ENCODE results near the gene IL17RE.
"Not testable (repeated sequence)": the region's sequence is repeated elsewhere in the genome, so short reads cannot be mapped to it uniquely, and the experiment has no call there.

Gene IL17RE

DNA sequence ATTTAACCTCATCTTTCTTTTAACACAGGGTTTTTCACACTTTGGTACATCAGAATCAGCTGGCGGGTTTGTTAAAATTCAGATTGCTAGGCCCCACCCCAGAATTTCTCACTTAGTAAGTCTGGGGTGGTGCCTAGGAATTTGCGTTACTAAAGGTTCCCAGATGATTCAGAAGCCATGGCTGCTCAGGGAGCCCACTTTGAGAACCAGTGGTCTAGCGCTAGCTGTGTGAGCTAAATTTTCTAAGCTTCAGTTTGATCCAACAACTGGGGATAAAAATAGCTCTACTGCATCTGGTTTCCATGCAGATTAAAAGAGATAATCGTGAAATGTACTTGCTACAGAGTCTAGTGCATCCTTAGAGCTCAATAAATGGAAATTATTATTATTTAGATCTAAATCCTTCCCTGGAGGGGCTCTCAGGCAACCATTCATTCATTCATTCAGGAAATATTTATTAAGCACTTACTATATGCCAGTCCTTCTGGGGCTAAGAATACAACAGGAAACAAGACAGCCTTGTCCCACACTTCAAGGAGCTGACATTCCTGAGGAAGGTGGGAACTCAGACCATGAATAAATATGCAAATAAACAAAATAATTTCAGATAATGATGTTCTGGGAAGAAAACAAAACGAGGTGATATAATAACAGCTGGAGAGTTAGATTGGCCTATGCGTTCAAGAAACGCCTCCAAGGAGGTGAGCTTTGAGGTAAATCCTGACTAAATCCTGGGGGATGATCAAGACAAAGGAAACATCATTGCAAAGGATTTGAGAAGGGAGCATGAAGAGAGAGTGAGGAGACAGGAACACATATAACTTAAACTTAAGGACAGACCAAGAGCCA lies 18.7 kb upstream of the IL17RE start:
- DNase-seq = no peak

DNA sequence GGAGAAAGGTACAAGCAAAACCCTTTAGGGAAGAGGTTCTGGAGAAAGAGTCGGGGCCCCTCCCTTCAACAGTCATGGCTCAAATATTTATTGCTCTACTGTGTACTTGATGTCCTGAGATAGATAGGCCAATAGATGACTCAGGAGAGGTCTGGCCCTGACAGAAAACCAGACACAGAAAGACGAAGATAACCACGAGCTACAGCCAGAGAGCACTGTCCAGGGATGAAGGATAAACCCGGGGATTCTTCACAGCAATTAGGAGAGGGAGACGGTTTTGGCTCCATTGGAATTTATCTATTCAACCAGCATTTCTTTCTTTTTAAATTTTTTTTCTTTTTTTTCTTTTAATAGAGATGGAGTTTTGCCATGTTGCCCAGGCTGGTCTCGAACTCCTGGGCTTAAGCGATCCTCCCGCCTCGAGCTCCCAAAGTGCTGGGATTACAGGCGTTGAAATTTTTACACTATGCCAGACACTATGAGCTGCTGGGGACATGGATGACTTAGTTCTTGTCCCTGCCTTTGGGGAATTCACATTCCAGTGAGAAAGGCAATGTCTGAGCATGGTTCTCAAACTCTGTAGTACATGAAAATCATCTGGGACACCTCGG lies 18.0 kb upstream of the IL17RE start:
- no peak for DNase-seq

DNA sequence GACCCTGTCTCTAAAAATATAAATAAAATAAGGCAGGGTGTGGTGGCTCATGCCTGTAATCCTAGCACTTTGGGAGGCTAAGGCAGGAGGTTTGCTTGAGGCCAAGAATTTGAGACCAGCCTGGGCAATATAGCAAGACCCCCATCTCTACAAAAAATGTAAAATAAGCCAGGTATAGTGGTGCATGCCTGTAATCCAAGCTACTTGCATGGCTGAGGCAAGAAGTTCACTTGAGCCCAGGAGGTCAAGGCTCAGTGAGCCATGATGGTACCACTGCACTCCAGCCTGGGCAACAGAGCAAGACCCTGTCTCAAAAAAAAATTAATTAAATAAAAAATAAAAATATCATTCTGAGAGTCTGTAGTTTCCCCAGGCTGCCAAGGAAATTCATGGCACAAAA lies 16.3 kb upstream of the IL17RE start:
- DNase-seq = no peak

DNA sequence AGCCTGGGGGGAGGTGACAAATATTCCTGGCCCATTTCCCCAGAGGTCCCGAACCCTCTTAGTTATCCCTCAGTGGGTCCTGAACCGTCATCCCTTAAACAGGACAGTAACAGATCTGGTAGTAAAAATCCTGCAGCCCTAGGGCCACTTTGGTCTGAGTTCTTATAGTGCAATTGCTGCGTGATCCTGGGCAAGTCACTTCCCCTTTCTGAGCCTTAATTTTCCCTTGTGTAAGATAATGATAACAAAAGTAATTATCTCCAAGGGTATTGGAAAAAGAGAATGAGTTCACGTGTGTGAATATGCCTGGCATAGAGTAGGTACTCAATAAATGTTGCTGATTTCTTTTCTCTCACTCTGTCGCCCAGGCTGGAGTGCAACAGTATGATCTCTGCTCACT lies 15.2 kb upstream of the IL17RE start:
- DNase-seq = no peak

DNA sequence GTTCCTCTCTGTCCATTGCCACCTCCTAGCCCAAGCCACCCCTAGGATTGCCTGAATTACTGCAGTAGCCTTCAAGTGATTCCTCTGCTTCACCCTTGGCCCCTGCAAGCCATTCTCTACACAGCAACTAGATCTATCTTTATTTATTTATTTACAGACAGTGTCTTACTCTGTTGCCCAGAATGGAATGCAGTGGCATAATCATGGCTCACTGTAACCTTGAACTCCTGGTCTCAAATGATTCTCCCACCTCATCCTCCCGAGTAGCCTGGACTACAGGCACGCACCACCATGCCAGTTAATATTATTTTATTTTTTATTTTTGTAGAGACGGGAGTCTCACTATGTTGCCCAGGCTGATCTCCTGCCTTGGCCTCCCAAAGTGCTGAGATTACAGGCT lies 14.1 kb upstream of the IL17RE start:
- DNase-seq = no peak

DNA sequence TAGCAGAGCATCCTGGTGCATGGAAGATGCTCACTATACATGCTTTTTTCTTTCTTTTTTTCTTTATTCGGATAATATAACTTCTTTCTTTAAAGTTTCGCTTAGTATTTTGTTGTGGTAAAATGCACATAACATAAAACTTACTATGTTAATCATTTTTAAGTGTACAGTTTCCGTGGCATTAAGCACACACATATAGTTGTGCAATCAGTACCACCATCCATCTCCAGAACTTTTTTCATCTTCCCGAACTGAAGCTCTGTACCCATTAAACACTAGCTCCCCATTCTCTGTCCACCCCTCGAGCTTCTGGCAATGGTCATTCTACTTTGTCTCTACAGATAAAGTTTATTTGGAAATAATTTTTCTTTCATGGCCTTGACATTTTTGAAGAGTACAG lies 13.2 kb upstream of the IL17RE start:
- DNase-seq = no peak

DNA sequence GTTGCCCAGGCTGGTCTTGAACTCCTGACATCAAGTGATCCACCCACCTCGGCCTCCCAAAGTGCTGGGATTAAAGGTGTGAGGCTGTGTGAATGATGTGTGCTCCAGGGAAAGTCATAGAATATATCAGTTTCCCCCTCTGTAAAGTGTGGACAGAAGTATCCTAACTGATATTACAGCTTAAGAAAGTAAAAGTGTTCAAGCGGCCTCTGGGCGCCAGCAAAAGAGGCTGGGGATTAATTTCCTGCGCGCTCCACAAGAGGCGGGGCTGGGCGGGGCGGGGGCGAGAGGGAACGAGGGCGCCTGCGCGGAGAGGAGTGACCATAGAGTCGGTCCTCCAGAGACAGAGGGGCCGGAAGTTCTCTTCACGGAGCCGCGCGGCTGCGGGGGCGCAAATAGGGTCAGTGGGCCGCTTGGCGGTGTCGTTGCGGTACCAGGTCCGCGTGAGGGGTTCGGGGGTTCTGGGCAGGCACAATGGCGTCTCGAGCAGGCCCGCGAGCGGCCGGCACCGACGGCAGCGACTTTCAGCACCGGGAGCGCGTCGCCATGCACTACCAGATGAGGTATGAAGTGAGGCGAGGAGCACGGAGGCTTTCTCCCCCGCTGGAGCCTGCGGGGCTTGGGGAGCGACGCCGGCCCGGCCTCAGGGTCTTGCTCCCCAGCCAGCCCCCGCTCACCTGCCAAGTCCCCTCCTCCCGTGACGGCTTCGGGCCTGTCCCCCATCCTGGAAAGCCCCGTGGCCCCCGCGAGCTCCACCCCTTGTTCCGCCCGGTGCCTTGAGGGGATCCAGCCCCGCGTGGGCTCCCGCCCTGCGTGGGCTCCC lies 12.2 kb upstream of the IL17RE start, which contains the start of gene JAGN1:
TSS of gene JAGN1 (plus strand) at position 362 of the 823 bp plus-strand sequence. CDS start at position 475, 113 bp downstream.
- DNase-seq = peak; percentile 91

DNA sequence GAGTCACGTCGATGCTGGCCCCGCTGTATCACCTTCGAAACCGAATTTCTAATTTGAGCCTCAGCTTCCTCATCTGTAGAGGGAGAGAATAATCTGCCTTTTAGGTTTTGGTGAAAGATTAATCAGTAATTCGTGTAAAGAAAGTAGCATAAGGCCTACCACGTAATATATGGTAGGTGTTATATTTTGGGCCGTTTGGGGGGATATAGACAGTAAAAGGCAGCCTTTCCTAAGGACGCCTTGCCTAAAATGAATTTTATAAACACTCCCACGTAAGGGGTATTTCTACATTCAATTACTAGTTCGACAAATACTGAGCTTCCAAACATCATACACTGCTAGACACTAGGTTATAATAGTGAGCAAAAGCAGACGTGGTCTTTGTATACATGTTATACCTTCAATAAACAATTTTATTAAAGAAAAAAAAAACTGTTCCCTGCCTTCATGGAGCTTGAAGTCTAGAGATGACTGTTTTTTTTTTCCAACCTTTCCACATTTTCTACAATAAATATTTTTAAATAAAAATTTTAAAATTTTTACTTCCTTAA lies 11.5 kb upstream of the IL17RE start:
- no peak for DNase-seq

DNA sequence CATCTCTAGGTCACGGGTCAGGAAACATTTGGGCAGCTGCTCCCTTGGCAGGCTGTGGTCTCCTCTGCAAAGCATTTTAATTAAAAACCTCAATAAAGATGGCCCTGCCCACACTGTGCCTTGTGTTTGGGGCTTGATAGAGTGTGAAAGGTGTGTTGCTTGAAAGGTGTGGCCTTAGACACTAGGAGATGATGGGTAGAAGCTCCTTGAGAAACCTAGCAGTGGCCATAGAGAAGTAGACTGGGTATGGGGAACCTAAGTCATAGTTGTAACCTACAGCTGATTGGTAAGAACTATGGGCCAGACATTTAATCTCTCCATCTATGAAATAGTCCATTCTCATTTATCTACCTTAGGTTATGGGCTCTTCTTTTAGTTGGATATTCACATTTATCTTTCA lies 8.9 kb upstream of the IL17RE start:
- DNase-seq = no peak

DNA sequence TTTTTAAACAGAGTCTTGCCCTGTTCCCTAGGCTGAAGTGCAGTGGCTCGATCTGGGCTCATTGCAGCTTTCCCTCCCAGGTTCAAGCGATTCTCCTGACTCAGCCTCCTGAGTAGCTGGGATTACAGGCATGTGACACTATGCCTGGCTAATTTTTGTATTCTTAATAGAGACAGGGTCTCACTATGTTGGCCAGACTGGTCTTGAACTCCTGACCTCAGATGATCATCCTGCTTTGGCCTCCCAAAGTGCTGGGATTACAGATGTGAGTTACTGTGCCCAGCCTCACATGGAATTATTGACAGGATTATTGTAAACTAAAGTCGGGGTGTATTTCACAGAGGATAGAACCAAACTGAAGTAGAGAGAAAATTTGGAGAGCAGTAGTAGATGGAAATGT lies 6.9 kb upstream of the IL17RE start:
- DNase-seq = not testable (repeated sequence)

DNA sequence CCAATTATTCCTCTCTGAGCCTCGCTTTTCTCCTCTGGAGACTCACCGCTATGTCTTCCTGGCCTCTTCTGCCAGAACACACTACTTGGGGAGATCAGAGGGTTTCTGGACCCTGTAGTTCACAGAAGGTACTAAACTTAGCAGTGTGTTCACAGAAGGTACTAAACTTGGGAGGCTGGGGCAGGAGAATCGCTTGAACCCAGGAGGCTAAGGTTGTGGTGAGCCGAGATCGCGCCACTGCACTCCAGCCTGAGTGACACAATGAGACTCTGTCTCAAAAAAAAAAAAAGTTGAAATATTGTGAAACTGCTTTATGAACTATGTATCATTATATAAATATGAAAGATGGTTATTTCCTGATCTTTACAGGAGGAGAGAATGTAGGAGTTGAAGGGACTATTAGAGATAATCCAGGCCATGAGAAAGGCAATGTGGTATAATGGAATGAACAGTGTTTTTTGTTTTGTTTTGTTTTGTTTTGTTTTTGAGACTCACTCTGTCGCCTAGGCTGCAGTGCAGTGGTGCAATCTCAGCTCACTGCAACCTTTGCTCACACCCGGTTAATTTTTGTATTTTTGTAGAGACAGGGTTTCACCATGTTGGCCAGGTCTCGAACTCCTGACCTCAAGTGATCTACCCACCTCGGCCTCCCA lies 5.8 kb upstream of the IL17RE start:
- DNase-seq = not testable (repeated sequence)

DNA sequence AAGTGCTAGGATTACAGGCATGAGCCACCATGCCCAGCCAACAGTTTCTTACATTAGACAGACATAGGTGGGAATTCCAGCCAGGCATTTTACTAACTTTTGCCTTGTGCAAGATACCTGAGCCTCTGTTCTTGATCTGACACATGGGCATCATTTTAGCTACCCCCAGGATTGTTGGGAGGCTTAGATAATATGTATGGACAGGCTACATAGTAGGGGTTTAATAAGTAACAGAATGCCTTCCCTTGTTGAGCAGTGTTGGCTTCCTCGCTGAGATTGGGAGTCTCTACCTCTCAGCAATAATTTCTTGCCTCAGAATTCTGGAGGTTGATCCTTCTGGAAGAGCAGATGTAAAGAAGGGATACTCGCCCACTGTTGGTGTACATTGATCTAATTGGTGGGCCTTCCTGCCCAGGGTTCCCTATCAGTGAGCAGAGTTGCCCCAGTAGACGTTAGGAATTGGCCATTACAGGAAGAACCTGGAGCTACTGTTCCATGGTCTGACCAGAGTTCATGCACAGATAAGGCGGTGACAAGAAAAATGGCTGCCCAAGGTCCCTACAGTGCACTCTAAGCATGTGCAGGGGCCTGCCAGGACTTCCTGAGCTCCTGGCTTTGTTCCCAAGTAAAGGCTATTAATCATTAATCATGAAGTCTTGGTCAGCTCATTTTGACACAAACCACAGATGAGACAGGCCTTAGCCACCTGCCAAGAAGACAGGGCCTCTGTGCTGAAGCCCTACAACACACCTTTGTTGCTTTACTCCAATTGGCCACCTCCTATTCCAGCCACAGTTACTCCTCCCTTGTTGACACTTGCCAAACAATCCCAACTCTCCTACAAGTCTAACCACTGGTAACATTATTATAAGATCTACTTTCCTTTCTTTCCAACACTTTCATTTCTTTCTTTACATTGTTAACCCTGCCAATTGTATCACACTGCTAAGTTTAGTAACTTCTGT lies 5.0 kb upstream of the IL17RE start:
- no peak for DNase-seq

DNA sequence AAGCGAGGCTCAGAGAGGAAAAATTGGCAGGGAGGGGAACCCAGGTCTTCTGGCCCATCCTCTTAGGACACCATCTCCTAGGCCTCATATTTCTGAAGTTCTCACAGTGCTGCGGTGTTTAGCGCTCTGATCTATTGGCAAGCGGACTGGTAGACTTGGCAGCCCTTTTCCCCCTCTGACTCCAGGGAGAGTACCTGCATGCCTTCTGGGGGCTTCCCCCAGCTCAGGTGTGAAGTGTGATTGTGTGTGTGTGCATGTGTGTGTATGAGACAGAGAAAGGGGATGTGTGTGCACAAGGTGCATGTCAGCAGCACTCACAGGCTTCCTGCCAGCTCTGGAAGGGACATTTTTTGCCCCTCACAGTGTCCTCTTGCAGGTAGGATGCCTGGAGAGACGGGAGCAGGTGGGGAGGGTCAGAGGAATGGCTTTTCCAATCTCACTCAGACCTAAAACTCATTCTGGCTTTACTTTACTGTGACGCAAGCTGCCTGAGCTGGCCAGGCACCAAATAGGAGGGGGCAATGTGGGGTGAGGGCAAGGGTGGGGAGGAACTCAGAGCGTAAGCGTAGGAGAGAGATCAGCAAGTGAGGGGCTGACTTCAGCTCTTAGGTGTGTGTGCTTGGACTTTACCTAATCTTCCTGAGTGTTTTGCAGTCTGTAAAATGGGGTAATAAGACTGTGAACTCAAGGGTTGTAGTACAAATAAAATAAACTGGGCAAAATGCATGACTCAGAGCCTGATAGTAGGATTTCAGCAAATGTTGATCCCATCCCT lies 4.0 kb upstream of the IL17RE start:
- DNase-seq = no peak

DNA sequence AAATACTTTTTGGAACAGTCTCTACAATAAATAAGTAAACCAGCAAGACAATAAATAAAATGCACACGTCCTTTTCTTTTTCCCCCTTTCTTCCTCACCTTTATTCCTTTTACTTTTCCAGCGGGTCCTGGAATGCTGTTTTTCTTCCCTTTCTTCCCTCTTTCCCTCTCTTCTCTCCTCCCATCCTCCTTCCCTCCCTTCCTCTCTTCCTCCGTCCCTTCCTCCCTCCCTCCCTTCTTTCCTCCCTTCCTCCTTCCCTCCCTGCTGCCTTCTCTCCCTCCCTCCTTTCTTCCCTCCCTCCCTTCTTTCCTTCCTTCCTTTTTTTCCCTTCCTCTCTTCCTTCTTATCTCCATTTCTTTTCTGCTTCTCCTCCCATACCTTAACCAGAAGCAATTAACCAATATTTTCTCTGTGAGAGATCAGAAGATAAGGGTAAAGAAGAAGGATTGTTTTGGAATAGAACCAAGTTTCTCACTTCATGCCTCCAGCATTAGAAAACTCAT lies 3.3 kb upstream of the IL17RE start:
- no peak for DNase-seq

DNA sequence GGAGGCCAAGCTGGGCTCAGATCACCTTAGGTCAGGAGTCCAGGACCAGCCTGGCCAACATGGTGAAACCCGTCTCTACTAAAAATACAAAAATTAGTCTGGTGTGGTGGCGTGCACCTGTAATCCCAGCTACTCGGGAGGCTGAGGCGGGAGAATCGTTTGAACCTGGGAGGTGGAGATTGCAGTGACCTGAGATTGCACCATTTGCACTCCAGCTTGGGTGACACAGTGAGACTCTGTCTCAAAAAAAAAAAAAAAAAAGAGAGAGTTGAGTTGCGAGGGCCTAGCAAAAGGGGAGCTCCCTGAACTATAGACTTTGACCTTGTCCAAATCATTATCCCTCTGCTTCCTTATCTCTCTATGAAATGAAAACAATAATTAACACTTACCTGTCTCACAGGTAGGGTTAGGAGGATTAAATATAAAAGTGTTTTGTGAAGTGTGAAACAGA lies 1.7 kb upstream of the IL17RE start:
- DNase-seq = not testable (repeated sequence)

DNA sequence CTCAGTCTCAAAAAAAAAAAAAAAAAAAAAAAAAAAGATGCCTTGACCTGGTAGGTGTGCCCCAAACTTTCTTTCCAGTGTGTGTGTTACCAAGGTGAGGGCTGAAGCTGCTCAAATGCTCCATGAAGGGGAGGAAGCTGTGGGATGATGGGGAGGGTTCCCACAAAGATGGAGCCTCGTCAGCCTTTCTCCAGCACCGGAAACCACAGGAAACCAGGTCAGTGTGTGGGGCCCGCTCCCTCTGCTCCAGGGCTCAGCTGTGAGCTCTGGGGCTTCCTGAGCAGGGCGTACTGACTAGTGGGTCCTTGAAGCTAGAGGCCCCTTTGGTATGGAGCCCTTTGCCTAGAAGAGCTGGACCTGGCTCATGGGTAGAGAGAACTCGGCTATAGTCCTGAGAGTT lies 681 bp upstream of the IL17RE start:
- peak; percentile 53 for DNase-seq

DNA sequence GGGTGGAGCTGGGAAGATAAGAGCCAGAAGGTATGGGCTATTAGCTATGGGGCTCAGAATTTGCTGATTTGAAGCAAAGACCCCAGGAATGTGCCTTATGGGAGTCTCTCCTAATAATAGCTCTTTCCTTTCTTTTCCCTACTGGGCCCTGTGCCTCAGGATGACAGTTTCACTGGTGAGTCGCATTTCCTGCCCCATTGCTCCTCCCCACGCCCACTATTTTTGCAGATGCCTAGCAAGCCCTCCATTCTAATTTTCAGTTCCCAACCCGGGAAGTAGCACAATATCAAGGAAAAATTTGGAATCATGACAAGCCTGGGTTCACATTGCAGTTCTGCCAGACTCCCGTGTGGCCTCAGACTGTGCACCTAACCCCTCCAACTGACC lies 583 bp downstream of the IL17RE start:
- peak; percentile 11 for DNase-seq

DNA sequence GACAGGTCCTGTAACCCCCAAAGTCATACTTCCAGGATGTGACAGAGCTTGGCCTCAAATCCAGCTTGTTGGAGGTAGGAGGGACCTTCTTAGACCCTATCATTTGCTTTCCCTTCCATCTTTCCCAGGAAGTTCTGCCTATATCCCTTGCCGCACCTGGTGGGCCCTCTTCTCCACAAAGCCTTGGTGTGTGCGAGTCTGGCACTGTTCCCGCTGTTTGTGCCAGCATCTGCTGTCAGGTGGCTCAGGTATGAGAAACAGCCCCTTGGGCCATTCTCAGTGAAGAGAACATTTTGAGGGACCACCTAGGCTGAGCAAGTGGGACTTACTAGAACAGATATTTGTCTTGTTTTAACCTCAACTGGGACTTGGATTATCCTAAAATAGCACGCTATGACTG lies 1.3 kb downstream of the IL17RE start:
- DNase-seq = no peak

DNA sequence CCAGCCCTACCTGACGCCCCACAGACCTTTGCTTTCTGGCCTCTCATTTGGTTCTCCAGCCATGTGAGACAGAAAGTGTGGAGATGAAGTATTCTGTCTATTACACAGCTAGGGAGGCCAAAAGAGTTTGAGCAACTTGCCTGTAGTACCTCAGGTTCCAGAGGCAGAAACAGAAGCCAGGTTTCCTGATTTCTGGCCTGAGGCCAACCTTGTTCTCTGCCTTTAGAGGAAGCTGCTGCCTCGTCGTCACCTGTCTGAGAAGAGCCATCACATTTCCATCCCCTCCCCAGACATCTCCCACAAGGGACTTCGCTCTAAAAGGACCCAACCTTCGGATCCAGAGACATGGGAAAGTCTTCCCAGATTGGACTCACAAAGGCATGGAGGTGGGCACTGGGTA lies 3.8 kb downstream of the IL17RE start:
- no peak for DNase-seq

DNA sequence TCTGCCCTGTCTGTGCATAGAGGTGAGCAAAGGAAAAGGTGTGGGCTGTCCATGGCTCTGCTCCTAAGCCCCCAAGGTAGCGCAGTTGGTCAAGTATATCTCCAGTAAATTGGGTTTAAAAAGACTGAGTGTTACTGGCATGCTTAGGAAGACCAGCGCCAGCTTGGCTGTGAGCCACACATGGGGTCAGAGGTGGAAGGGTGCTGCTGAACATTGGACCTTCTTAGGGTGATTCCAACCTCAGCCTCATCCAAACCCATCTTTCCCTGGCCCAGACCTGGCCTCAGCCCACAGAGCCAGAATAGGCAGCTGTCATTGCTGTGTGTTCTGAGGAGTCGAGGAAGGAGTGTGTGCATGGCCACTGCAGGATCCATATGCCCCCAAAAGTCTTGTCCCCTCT lies 5.6 kb downstream of the IL17RE start:
- DNase-seq = no peak
